ENCODE results near the gene ACAP1.
A peak's percentile ranks its signal among the peaks of the same experiment; 100 is the strongest.
"Not testable (repeated sequence)": the region's sequence is repeated elsewhere in the genome, so short reads cannot be mapped to it uniquely, and the experiment has no call there.

ACAP1 gene

DNA sequence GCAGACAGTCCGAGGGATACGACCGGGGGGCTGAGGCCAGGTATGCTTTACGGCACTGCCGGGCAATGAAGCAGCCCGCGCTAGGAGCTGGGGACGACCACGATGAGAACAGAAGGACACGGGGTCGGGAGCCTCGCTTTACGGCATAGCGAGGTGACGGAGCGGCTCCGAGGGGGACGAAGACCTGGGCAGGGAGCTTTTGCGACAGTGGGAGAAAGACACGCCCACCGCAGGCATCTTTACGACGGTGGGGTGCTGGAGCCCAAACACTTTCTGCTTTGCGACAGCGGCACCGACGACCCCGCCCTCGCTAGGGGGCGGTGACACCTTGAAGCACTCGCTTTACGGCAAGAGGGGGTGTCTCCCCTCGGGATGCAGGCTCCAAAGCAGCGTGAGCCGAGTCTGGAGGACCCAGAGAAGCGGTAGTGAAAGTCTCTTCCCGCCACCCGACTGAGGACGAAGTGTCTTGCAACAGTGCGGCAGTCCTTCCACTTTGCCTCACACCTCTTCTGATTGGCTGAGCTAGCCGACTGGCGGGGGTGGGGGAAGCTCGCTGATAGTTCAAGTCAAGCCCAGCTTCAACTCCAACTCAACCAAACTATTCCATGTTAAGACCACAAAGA is 6.8 kb upstream of the ACAP1 start:
- DNase-seq (ENCODE audit: low read depth), result peak; percentile 93

GRCh38 chr17:7329997-7330637 is 6.2 kb upstream of the ACAP1 start:
- DNase-seq (ENCODE audit: low read depth), result peak; percentile 58

GRCh38 chr17:7330638-7331015 is 5.7 kb upstream of the ACAP1 start:
- no peak for DNase-seq (ENCODE audit: low read depth)

DNA sequence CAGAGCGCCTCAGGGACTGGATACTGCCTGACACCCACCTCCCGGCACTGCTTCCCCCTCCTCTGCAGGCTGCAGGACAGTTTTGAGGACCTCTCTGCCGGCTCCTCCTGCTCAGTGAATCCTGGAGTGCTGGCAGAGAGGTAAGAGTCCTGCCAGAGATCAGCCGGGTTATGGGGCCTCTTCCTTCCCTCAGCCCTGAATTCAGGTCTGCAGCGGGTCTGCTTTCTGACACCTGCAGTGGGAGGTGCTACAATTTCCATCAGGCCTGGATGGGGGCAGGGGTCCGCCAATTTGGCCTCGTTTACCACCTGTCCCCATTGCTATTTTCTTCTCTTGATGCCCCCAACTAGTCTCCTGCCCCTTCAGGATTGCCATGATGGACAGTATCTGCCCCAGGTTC is 4.2 kb upstream of the ACAP1 start:
- DNase-seq (ENCODE audit: low read depth), result no peak

DNA sequence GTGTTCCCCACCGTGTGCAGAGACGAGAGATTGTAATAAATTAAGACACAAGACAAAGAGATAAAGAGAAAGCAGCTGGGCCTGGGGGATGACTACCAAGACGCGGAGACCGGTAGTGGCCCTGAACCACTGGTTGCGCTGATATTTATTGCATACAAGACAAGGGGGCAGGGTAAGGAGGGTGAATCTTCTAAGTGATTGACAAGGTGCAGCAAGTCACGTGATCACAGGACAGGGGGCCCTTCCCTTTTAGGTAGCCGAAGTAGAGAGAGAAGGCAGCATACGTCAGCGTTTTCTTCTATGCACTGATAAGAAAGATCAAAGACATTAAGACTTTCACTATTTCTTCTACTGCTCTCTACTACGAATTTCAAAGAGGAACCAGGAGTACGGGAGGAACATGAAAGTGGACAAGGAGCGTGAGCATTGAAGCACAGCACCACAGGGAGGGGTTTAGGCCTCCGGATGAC is 3.7 kb upstream of the ACAP1 start:
- not testable (repeated sequence) for DNase-seq (ENCODE audit: low read depth)

GRCh38 chr17:7334938-7335538 is 1.3 kb upstream of the ACAP1 start:
- no peak for DNase-seq (ENCODE audit: low read depth)

DNA sequence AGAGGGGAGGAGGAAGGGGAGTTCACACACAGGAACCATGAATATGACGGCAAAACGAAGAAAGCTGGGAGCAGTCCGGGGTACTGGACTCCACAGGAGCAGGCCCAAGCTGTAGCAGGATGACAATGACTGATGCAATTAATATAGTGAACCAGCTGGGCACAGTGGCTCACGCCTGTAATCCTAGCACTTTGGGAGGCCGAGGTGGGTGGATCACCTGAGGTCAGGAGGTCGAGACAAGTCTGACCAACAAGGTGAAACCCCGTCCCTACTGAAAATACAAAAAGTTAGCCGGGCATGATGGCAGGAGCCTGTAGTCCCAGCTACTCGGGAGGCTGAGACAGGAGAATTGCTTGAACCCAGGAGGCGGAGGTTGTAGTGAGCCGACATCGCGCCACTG is 564 bp upstream of the ACAP1 start:
- not testable (repeated sequence) for DNase-seq (ENCODE audit: low read depth)

GRCh38 chr17:7337600-7337999 is 1.3 kb downstream of the ACAP1 start:
- DNase-seq (ENCODE audit: low read depth), result not testable (repeated sequence)

DNA sequence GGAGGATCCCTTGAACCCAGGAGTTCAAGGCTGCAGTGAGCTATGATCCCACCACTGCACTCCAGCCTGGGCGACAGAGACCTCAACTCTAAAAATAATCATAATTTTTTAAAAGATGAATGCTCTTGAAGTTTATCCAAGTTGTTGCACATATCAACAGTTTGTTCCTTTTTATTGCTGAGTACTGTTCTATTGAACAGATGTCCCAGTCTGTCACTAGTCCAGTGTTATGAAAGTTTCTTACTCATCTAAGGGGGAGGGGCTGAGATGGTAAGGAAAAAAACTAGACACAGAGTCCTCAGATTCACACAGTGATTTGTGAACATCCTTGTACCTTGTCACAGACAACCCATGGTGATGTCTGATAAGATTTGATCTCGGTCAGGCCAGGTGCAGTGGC is 3.9 kb downstream of the ACAP1 start:
- DNase-seq (ENCODE audit: low read depth), result no peak

GRCh38 chr17:7341842-7342241 is 5.5 kb downstream of the ACAP1 start:
- no peak for DNase-seq (ENCODE audit: low read depth)

- no peak for DNase-seq (ENCODE audit: low read depth)
Measured at GRCh38 chr17:7343250-7343649, 6.9 kb downstream of the ACAP1 start.

DNA sequence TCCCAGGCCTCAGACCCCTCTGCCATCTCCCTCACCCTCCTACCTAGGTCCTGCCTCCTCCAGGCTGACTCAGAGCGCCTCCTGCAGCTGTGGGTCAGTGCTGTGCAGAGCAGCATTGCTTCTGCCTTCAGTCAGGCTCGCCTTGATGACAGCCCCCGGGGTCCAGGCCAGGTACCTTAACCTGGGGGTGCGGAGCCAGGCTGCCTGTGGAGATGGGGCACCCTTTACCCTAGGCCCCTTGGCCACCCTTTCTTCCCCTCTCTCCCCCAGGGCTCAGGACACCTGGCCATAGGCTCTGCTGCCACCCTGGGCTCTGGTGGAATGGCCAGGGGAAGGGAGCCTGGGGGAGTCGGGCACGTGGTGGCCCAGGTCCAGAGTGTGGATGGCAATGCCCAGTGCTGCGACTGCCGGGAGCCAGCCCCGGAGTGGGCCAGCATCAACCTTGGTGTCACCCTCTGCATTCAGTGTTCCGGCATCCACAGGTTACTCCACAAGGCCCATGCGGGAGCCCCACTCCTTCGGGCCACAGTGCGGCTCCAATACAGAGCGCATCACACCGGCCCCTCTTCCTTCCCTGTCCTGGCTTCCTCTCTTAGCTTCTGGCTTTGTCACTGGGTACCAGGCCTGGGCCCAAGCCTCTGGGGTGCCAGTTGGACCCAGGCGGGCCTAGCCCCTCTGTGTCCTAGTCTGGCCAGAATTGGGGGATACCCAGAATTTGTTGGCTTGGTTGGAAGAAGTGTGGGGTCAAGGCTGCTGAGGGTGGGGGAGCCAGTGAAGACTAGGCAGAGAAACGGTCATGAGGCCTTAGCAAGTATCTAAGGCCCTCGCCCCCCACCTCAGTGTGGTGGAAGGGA is 10.7 kb downstream of the ACAP1 start:
- DNase-seq (ENCODE audit: low read depth), result no peak

DNA sequence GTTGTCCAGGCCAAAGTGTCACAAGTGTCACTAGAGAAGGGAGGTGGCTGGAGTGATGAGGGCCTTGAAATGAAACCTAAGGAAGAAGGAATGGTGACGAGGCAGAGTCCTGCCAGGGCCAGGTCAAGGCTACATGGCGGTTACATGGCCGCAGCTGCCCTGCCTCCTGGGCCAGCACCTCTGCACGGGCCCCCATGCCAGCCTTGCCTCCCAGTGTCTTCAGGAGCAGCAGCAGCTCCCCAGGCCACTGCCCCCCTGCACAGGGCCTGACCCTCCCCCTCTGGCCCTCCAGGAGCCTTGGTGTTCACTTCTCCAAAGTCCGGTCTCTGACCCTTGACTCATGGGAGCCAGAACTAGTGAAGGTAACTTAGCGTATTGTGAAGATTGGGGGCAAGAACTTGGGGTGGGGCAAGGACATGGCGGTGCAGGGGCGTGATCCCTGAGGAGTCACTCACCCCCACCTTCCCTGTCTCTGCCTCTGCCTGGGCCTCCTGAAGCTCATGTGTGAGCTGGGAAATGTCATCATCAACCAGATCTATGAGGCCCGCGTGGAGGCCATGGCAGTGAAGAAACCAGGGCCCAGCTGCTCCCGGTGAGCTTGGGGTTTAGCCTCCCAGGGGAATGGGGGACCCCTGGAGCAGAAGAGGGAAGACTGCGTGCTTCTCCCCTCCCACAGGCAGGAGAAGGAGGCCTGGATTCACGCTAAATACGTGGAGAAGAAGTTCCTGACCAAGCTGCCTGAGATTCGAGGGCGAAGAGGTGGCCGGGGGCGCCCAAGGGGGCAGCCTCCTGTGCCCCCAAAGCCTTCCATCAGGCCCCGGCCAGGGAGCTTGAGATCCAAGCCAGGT is 11.5 kb downstream of the ACAP1 start:
- no peak for DNase-seq (ENCODE audit: low read depth)

- no peak for DNase-seq (ENCODE audit: low read depth)
Measured at GRCh38 chr17:7348478-7349242, 12.3 kb downstream of the ACAP1 start.

DNA sequence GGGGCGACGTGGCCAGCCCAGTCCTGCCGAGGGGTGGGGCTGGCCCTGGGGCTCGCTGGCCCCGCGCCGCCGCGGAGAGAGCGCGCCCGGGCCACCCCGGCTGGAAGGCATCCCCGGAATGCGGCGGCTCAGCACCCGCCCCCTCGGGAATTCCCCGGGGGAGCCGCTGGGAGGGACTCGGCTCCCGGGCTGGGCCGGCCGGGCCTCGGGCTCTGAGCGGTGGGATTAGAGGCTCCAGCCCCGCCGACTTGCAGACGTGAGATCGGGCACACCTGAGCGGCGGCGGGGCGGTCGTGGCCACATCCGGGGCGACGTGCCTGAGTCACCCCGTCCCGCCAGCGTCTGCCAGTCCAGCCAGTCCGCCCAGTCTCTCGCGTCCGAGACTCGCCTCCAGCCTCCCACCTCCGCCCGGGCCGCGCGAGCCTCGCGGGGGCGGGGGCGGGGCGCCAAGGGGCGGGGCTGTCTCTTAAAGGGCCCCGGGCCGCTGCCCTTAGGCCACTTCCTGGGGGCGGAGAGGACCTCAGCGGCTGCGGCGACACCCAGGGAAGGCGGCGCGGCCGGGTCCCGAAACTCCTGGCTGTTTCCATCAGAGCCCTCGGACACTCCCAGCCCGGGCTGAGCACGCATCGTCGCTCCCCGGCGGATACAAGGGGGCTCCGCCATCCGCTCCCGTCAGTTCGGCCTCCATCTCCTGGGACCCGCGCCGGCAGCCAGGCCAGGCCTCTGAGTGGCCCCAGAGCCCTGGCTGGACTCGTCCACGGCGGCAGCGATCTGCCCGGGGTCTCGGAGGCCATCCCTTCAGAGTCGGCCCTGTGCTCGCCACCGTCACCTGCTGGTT is 15.6 kb downstream of the ACAP1 start, which contains the start of gene KCTD11:
TSS of gene KCTD11 (plus strand) at position 498 of the 838 bp plus-strand sequence.
- peak; percentile 67 for DNase-seq (ENCODE audit: low read depth)

- DNase-seq (ENCODE audit: low read depth), result no peak
Measured at GRCh38 chr17:7352503-7352889, 16.2 kb downstream of the ACAP1 start.

- no peak for DNase-seq (ENCODE audit: low read depth)
Measured at GRCh38 chr17:7352910-7353635, 16.7 kb downstream of the ACAP1 start.

GRCh38 chr17:7354262-7354843 is 18.0 kb downstream of the ACAP1 start:
- DNase-seq (ENCODE audit: low read depth), result no peak

DNA sequence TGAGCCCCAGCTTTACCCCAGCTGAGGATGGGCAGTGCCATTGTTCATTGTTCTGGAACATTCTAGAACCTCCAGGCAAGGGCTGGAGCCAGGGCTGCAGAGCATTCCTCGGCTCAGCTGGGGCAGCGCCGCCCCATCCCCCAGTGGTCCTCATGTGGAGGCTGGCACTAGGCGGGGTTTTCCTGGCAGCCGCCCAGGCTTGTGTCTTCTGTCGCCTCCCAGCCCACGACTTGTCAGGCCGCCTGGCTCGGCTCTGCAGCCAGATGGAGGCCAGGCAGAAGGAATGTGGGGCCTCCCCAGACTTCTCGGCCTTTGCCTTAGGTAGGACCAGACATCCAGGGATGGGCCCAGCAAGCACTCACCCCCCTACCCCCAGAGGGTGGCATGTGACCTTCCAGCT is 18.7 kb downstream of the ACAP1 start, which contains the start of gene TMEM95:
TSS of gene TMEM95 (plus strand) at position 104 of the 400 bp plus-strand sequence. CDS start at position 153, 49 bp downstream.
- no peak for DNase-seq (ENCODE audit: low read depth)
